Glomerular visceral epithelial cell (primary cell): ENCODE results near the gene ART1.
"Not testable (repeated sequence)": the region's sequence is repeated elsewhere in the genome, so short reads cannot be mapped to it uniquely, and the experiment has no call there.

Experiments used
- DNase-seq: peaks from one replicate; pipeline ENCODE4 v3.0.0-alpha.2; 2016; ENCODE audit errors: extremely low spot score

The ART1 gene

GRCh38 chr11:3632070-3632660 is 12.8 kb upstream of the ART1 start:
- DNase-seq, result no peak

DNA sequence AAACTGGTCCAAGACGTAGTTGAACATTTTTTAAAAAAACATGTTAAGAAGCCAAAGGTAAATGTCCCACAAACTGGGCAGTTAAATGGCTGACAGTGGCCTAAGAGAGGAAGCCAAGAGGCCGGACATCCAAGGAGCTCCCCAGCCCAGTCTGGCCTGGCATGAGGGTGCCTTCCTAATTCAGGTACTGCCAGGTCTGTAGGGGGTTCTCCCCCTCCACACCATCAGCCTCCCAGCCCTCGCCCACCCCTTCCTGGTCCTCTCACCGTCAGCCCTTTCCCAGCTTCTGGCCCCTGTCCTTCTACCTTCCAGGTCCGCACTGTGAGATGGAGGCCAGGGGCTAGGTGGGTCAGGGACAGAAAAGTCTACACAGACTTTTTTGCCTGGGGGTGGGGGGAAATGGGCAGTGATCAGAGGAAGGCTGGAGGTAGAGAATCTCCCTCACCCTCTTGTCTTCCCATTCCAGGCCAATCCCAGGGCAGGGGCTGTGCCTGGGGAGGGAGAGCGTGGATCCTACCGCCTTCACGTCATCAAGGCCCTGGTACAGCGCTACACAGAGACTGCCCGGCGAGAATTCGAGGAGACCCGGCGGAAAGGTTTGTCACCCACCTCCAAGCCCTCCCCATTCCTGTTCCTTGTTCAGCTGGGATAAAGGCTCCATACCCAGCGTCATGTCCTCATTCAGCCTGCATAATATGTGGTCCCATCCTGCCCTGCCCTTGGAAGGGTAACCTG is 9.1 kb upstream of the ART1 start:
- no peak for DNase-seq

DNA sequence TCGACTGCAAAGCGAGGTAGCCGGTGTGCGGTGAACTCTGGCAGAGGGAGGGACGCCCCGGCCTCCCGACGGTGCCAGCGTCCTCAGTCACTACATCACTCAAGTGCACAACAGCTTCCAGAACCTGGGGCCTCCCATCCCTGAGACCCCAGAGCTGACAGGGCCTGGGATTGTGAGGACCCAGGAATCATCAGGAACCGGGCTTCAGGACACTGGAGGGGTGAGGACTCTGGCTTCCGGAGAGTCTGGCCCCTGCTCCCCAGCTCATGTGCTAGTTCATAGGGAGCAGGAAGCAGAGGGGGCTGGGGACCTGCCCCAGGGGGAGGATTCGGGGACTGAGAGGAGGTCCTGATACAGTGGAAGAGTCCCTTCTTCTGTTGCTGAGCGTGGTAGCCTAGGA is 7.7 kb upstream of the ART1 start:
- DNase-seq, result no peak

DNA sequence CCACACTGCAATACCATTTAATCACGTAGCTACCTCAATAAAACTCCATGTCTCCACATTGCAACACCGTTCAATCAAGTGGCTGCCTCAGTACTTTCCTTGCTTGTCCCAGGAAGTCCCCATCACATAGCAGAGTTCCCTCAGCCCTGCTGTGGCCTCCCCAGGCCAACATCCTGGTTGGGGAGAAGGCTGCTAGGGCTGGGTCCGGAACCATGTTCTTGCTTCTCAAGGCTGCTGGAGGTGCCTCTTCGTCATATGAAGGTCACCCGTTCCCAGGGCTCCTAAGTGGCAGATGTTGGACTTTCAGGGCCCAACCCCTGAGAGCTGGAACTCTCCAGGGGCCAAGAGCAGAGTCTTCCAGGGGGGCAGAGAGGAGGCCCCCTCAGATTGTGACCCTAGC is 6.4 kb upstream of the ART1 start:
- no peak for DNase-seq

DNA sequence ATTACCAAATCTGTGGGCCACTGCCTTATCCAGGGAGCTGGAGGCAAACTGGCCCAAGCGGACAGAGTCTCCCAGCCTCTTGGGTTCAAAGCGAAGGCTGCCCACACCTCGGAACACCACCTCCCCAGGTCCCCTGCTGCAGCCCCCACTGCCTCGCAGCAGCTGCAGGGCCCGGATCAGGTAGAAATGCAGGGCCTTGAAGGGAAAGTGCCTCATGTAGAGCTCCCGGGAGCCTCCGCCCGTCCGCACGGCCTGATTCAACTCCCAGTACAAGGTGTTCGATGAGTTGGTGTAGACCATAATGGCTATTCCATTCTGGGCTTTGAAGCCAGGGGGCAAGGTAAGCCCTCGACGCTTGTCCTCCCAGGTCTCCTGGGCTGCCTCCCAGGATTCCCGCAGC is 5.1 kb upstream of the ART1 start:
- no peak for DNase-seq

- no peak for DNase-seq
These were observed 3.7 kb upstream of the ART1 start for GRCh38 chr11:3641191-3641590.

DNA sequence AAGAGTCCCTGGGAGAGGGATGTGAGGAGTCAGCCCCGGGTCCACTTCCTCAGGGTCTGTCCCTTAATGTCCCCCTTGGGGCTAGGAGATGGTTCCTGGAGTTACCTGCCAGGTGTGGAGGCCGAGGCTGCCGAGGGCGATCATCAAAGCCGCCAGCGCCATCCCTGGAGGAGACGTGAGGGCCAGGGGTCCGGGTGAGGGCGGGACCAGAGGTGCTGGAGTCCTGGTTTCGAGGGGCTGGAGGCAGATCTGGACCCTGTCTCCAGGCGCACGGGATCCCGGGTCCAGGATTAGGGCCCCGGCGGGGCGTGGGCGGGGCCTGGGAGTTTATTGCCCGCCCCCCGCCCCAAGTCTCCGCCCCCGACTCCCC is 3.2 kb upstream of the ART1 start, which contains the start of gene ART5:
ART5 (minus strand) TSS at position 292 of the 370 bp plus-strand sequence; CDS start at position 162, 130 bp downstream.
- DNase-seq, result no peak

- DNase-seq, result peak; percentile 80
These were observed 2.6 kb upstream of the ART1 start for GRCh38 chr11:3642071-3642951.

GRCh38 chr11:3643102-3643546 is 1.8 kb upstream of the ART1 start:
- not testable (repeated sequence) for DNase-seq

DNA sequence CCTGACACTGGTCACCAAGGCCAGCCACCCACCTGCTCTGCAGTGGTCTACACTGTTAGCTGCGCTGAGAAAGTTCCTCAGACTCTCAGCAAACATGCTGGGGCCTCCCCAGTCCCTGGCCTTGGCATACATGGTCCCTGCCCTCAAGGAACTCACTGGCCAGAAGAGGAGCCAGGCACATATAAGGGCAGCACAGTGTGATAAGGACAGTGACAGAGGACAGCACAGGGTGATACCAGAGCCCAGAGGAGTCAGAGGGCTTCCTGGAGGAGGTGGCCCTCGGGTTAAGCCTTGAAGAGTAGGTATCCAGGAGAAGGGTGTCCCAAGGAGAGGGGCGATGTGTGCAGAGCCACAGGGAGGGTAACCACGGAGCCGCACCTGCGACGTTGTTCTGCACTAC is 624 bp downstream of the ART1 start:
- no peak for DNase-seq

DNA sequence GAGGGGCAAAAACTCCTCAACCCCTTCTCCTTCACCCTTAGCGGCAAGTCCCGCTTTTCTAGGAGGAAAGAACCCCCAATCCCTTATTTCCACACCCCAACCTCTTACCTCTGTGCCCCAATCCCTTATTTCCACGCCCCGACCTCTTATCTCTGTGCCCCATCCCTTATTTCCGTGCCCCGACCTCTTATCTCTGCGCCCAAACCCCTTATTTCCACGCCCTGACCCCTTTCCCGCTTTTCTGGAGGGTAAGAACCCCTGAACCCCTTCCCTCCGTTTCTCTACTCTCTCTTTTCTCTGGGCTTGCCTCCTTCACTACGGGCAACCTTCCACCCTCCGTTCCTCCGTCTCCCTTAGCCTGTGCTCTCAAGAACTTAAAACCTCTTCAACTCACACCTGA is 3.9 kb downstream of the ART1 start:
- DNase-seq, result not testable (repeated sequence)

DNA sequence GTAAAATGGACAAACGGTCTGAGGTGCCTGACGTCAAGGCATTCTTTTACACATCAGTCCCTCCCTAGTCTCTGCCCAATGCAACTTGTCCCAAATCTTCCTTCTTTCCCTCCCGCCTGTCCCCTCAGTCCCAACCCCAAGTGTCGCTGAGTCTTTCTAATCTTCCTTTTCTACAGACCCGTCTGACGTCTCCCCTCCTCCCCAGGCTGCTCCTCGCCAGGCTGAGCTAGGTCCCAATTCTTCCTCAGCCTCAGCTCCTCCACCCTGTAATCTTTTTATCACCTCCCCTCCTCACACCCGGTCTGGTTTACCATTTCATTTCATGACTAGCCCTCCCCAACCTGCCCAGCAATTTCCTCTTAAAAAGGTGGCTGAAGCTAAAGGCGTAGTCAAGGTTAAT is 4.4 kb downstream of the ART1 start:
- DNase-seq, result not testable (repeated sequence)

- DNase-seq, result not testable (repeated sequence)
These were observed 7.6 kb downstream of the ART1 start for GRCh38 chr11:3652514-3652913.

DNA sequence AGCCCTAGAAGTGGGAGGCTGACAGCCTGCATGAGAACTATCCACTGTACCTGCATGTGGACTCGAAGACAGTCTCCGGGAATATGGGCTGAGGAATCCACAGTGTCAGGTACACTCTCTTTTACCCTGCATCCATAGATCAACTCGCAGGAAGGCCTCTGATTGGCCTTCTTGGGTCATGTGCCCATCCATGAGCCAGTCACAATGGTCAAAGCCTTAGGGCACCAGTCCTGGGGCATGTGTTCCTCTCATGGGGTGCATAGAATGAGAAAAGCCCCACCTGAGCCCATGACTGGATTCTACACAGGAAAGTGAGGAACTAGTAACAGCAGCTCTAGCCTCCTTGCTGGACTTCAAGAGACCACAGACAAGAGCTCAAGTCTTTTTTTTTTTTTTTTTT is 10.6 kb downstream of the ART1 start:
- no peak for DNase-seq

DNA sequence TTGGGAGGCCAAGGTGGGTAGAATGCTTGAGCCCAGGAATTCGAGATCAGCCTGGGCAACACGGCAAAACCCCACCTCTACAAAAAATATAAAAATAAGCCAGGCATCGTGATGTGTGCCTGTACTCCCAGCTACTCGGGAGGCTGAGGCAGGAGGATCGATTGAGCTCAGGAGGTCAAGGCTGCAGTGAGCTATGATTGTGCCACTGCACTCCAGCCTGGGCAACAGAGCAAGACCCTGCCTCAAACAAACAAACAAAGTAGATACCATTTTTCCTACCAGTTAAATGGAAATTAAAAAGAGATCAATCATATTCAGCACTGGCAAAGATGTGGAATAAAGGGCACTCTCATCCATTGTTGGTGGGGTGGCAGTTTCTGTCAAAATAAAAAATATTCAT is 12.4 kb downstream of the ART1 start:
- not testable (repeated sequence) for DNase-seq

- DNase-seq, result no peak
These were observed 13.3 kb downstream of the ART1 start for GRCh38 chr11:3658252-3658651.

DNA sequence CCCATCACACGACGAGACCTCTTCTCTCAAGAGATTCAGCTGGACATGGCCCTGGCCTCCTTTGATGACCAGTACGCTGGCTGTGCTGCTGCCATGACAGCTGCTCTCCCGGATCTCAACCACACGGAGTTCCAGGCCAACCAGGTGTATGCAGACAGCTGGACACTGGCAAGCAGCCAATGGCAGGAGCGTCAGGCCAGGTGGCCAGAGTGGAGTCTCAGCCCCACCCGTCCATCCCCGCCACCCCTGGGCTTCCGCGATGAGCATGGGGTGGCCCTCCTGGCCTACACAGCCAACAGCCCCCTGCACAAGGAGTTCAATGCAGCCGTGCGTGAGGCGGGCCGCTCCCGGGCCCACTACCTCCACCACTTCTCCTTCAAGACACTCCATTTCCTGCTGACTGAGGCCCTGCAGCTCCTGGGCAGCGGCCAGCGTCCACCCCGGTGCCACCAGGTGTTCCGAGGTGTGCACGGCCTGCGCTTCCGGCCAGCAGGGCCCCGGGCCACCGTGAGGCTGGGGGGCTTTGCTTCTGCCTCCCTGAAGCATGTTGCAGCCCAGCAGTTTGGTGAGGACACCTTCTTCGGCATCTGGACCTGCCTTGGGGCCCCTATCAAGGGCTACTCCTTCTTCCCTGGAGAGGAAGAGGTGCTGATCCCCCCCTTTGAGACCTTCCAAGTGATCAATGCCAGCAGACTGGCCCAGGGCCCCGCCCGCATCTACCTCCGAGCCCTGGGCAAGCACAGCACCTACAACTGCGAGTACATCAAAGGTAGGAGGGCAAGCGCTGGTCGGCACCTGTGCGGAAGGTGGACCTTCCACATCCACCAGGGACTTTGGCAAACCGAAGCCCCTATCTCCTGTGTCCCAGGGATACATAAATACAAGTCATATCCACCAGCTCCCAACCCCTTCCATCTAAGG is 14.9 kb downstream of the ART1 start:
- DNase-seq, result no peak

DNA sequence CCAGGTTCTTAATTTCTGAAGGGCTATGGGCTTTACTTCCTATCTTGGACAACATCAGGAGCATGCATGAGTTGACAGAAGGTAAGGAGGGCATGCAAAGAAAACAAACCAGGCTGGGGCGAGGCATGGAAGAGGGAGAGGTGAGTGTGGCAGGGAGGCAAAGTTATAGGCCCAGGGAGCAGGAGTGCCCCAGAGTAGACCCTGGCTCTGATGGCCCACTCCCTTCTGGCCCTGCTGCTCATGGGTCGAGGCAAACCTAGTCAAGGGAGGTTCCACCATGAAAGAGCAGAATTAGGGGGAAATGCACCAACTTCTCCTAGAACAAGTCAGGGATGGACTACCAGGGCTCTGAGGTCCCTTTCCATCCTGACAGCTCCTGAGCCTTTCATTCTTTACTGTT is 16.0 kb downstream of the ART1 start:
- no peak for DNase-seq

GRCh38 chr11:3662856-3663255 is 17.9 kb downstream of the ART1 start:
- no peak for DNase-seq

DNA sequence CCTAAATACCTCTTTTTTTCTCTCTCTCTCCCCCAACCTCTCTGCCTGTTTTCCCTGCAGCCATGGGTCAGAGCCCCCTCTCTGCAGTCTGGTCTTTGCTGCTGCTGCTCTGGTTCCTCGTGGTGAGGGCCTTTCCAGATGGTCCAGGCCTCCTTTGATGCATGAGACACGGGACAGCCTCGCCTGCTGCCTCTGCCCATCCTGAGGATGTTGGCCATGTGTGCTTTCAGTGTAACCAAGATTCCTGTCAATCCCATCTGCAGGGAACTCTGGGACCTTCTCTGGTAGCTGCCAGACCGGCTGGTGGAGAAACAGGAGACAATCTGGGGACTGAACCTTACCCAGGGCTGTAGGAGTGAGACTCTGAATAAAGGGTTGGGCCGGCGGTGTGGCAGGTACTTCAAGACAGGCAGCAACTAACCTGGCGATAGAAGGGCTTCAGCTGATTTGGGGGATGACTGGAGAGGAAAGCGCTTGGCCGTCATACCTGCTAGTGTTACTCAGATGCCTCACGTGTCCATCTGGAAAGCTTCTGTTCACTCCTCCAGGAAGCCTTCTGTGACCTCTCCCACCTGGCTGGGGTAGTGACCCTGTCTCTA is 19.2 kb downstream of the ART1 start:
- DNase-seq, result no peak
